WTC11 (cell line): ENCODE results near the gene TMEM231. TPM values are rescaled to one million over a fixed set of nuclear protein-coding genes. Genes with fewer than 3 reads are reported as not detected.
A peak's percentile ranks its signal among the peaks of the same experiment; 100 is the strongest.

Source experiments
- ATAC-seq: fragments of 200-7000 bp; cut with Tn5 transposase; 2 replicates; pipeline ENCODE4 v1.10.0; 2021; ENCODE audit warnings: mild to moderate bottlenecking, moderate library complexity
- CTCF ChIA-PET: fragments of 300-600 bp; sonication (Branson Sonifier 250); formaldehyde crosslinking; loops from one replicate; lab custom pipeline; 2021; ENCODE audit warnings: antibody characterized with exemption; lab: Charles Lee
- POLR2A ChIA-PET: fragments of 350-600 bp; sonication (Branson Sonifier 250); formaldehyde crosslinking; loops from one replicate; lab custom pipeline; 2021; ENCODE audit warnings: antibody characterized with exemption; lab: Charles Lee
- DNase-seq: peaks from one replicate; pipeline ENCODE4 v3.0.0; 2021; ENCODE audit warnings: low spot score
- H3K27ac Mint-ChIP-seq: 2 replicates; pipeline ENCODE4 v1.8.0; 2021; ENCODE audit warnings: mixed read lengths
- H3K27me3 Mint-ChIP-seq: 2 replicates; pipeline ENCODE4 v1.8.0; 2021; ENCODE audit warnings: low read depth, mild to moderate bottlenecking, moderate library complexity, mixed read lengths
- H3K36me3 Mint-ChIP-seq: 2 replicates; pipeline ENCODE4 v1.8.0; 2021; ENCODE audit warnings: mixed read lengths
- H3K4me1 Mint-ChIP-seq: 2 replicates; pipeline ENCODE4 v1.8.0; 2022; ENCODE audit warnings: mixed read lengths
- H3K4me3 Mint-ChIP-seq: 2 replicates; pipeline ENCODE4 v1.8.0; 2021; ENCODE audit warnings: mild to moderate bottlenecking, moderate library complexity, mixed read lengths
- H3K9me3 Mint-ChIP-seq: 2 replicates; pipeline ENCODE4 v1.8.0; 2021; ENCODE audit warnings: mixed read lengths
- ATF2 ChIP-seq: sonication (generic); formaldehyde crosslinking; IDR thresholded peaks from 2 replicates; pipeline ENCODE4 v1.8.1; 2022; ENCODE audit warnings: low read depth, missing genetic modification reagents, borderline replicate concordance
- CREM ChIP-seq: sonication (generic); formaldehyde crosslinking; IDR thresholded peaks from 2 replicates; pipeline ENCODE4 v1.8.1; 2022; ENCODE audit warnings: mild to moderate bottlenecking, missing genetic modification reagents, moderate library complexity
- FOXP1 ChIP-seq: sonication (generic); formaldehyde crosslinking; IDR thresholded peaks from 2 replicates; pipeline ENCODE4 v1.8.0; 2022; ENCODE audit warnings: missing genetic modification reagents, mild to moderate bottlenecking, moderate library complexity, borderline replicate concordance
- HMGA2 ChIP-seq: fragments of 250-450 bp; sonication (Bioruptor Pico); IDR thresholded peaks from 2 replicates; pipeline ENCODE4 v1.4.0; 2021; ENCODE audit warnings: mild to moderate bottlenecking, moderate library complexity
- IRF2 ChIP-seq: sonication (generic); formaldehyde crosslinking; IDR thresholded peaks from 2 replicates; pipeline ENCODE4 v1.8.0; 2022; ENCODE audit warnings: low read depth, missing genetic modification reagents, borderline replicate concordance
- JUN ChIP-seq: sonication (generic); formaldehyde crosslinking; IDR thresholded peaks from 2 replicates; pipeline ENCODE4 v1.8.0; 2023; ENCODE audit warnings: mild to moderate bottlenecking, missing genetic modification reagents
- MAX ChIP-seq: sonication (generic); formaldehyde crosslinking; IDR thresholded peaks from 2 replicates; pipeline ENCODE4 v1.8.0; 2022; ENCODE audit warnings: mild to moderate bottlenecking, missing genetic modification reagents
- NFATC4 ChIP-seq: fragments of 250-450 bp; sonication (Bioruptor Pico); IDR thresholded peaks from 2 replicates; pipeline ENCODE4 v1.9.0; 2021; ENCODE audit warnings: mild to moderate bottlenecking
- NFE2L1 ChIP-seq: sonication (generic); formaldehyde crosslinking; IDR thresholded peaks from 2 replicates; pipeline ENCODE4 v1.8.1; 2023; ENCODE audit warnings: missing genetic modification reagents
- NR2C2 ChIP-seq: sonication (generic); formaldehyde crosslinking; IDR thresholded peaks from 2 replicates; pipeline ENCODE4 v1.8.0; 2022; ENCODE audit warnings: mild to moderate bottlenecking, missing genetic modification reagents
- PRDM15 ChIP-seq: sonication (generic); formaldehyde crosslinking; IDR thresholded peaks from 2 replicates; pipeline ENCODE4 v1.8.0; 2022; ENCODE audit warnings: missing genetic modification reagents
- SP1 ChIP-seq: sonication (generic); formaldehyde crosslinking; conservative IDR thresholded peaks from 2 replicates; pipeline ENCODE4 v1.8.1; 2022; ENCODE audit warnings: missing genetic modification reagents
- TEAD1 ChIP-seq: sonication (generic); formaldehyde crosslinking; IDR thresholded peaks from 2 replicates; pipeline ENCODE4 v1.8.0; 2022; ENCODE audit warnings: mild to moderate bottlenecking, missing genetic modification reagents
- TP53 ChIP-seq: sonication (generic); formaldehyde crosslinking; IDR thresholded peaks from 2 replicates; pipeline ENCODE4 v1.8.1; 2023; ENCODE audit warnings: mild to moderate bottlenecking, missing genetic modification reagents
- ZNF232 ChIP-seq: sonication (generic); formaldehyde crosslinking; IDR thresholded peaks from 2 replicates; pipeline ENCODE4 v1.8.0; 2022; ENCODE audit warnings: mild to moderate bottlenecking, missing genetic modification reagents
- ZNF512 ChIP-seq: sonication (generic); formaldehyde crosslinking; IDR thresholded peaks from 2 replicates; pipeline ENCODE4 v1.8.1; 2022; ENCODE audit warnings: missing genetic modification reagents, borderline replicate concordance
- ZNF671 ChIP-seq: fragments of 250-450 bp; sonication (Bioruptor Pico); IDR thresholded peaks from 2 replicates; pipeline ENCODE4 v1.8.0; 2021; ENCODE audit warnings: mild to moderate bottlenecking
- ZSCAN18 ChIP-seq: fragments of 250-450 bp; sonication (Bioruptor Pico); IDR thresholded peaks from 2 replicates; pipeline ENCODE4 v2.1.2; 2022; ENCODE audit warnings: mild to moderate bottlenecking, moderate library complexity
- total RNA-seq: library from RNA; stranded (reverse); gene quantifications from 3 replicates; pipeline ENCODE4 v1.2.3, GENCODE V29; 2021
- TF ChIP-seq, protein P1 (sequence below): sonication (generic); formaldehyde crosslinking; IDR thresholded peaks from 2 replicates; pipeline ENCODE4 v1.8.1; 2022; ENCODE audit warnings: mild to moderate bottlenecking, missing genetic modification reagents, moderate library complexity, borderline replicate concordance
- TF ChIP-seq, protein P2 (sequence below): fragments of 200-600 bp; IDR thresholded peaks from 2 replicates; pipeline ENCODE4 v1.8.0; 2022; ENCODE audit warnings: antibody characterized with exemption
- TF ChIP-seq, protein P3 (sequence below): sonication (generic); formaldehyde crosslinking; IDR thresholded peaks from 2 replicates; pipeline ENCODE4 v1.8.1; 2023; ENCODE audit warnings: mild to moderate bottlenecking, missing genetic modification reagents
- TF ChIP-seq, protein P4 (sequence below): sonication (generic); formaldehyde crosslinking; IDR thresholded peaks from 2 replicates; pipeline ENCODE4 v1.8.1; 2022; ENCODE audit warnings: low read depth, mild to moderate bottlenecking, moderate library complexity, missing genetic modification reagents, borderline replicate concordance

Gene TMEM231
- total RNA-seq, 1 experiment from 2014 or later, result 12.0 TPM

GRCh38 chr16:75593825-75594820, 38.1 kb upstream of the TMEM231 start:
- peaks cover 10% of the 10 kb centered on the region for H3K9me3 Mint-ChIP-seq
- peaks cover 48% of the 10 kb centered on the region for H3K4me1 Mint-ChIP-seq
- ChIA-PET POLR2A (interaction anchor here (0.6 kb wide), 1 partner anchor 138 kb away, joined by 5 read pairs; no protein-coding TSS in a partner anchor), CTCF (interaction anchor here (0.5 to 1.0 kb wide), 3 partner anchors 29 to 79 kb away, joined by 3 to 4 read pairs (median 3); partner anchors contain the start of gene ADAT1)
- DNase-seq, result peak; percentile 44
- H3K36me3 Mint-ChIP-seq, result peaks cover 18% of the 10 kb centered on the region
- H3K4me3 Mint-ChIP-seq, result peak overlapping the region; percentile 48
- peak overlapping the region; percentile 84 for H3K27ac Mint-ChIP-seq
- ATAC-seq, result peak; percentile 96
- H3K27me3 Mint-ChIP-seq, result no peaks in the 10 kb centered on the region
- TF ChIP-seq, protein P1, sequence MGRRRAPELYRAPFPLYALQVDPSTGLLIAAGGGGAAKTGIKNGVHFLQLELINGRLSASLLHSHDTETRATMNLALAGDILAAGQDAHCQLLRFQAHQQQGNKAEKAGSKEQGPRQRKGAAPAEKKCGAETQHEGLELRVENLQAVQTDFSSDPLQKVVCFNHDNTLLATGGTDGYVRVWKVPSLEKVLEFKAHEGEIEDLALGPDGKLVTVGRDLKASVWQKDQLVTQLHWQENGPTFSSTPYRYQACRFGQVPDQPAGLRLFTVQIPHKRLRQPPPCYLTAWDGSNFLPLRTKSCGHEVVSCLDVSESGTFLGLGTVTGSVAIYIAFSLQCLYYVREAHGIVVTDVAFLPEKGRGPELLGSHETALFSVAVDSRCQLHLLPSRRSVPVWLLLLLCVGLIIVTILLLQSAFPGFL (CRISPR knock-in tag), result no peak
- no peak for TF ChIP-seq ZSCAN18
- TF ChIP-seq NR2C2, result no peak
- TF ChIP-seq, protein P2, sequence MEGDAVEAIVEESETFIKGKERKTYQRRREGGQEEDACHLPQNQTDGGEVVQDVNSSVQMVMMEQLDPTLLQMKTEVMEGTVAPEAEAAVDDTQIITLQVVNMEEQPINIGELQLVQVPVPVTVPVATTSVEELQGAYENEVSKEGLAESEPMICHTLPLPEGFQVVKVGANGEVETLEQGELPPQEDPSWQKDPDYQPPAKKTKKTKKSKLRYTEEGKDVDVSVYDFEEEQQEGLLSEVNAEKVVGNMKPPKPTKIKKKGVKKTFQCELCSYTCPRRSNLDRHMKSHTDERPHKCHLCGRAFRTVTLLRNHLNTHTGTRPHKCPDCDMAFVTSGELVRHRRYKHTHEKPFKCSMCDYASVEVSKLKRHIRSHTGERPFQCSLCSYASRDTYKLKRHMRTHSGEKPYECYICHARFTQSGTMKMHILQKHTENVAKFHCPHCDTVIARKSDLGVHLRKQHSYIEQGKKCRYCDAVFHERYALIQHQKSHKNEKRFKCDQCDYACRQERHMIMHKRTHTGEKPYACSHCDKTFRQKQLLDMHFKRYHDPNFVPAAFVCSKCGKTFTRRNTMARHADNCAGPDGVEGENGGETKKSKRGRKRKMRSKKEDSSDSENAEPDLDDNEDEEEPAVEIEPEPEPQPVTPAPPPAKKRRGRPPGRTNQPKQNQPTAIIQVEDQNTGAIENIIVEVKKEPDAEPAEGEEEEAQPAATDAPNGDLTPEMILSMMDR, result no peak
- TF ChIP-seq ZNF232 (CRISPR knock-in tag), result no peak
- TF ChIP-seq JUN (CRISPR knock-in tag), result no peak
- TF ChIP-seq PRDM15 (CRISPR knock-in tag), result no peak
- TF ChIP-seq TP53 (CRISPR knock-in tag), result no peak
- TF ChIP-seq, protein P3, sequence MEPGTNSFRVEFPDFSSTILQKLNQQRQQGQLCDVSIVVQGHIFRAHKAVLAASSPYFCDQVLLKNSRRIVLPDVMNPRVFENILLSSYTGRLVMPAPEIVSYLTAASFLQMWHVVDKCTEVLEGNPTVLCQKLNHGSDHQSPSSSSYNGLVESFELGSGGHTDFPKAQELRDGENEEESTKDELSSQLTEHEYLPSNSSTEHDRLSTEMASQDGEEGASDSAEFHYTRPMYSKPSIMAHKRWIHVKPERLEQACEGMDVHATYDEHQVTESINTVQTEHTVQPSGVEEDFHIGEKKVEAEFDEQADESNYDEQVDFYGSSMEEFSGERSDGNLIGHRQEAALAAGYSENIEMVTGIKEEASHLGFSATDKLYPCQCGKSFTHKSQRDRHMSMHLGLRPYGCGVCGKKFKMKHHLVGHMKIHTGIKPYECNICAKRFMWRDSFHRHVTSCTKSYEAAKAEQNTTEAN, result no peak
- TF ChIP-seq, protein P4, sequence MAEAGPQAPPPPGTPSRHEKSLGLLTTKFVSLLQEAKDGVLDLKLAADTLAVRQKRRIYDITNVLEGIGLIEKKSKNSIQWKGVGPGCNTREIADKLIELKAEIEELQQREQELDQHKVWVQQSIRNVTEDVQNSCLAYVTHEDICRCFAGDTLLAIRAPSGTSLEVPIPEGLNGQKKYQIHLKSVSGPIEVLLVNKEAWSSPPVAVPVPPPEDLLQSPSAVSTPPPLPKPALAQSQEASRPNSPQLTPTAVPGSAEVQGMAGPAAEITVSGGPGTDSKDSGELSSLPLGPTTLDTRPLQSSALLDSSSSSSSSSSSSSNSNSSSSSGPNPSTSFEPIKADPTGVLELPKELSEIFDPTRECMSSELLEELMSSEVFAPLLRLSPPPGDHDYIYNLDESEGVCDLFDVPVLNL (CRISPR knock-in tag), result no peak
- TF ChIP-seq ZNF671 (CRISPR knock-in tag), result no peak
- TF ChIP-seq ZNF512 (CRISPR knock-in tag), result no peak
- no peak for TF ChIP-seq ATF2 (CRISPR knock-in tag)
- no peak for TF ChIP-seq NFATC4 (CRISPR knock-in tag)
- no peak for TF ChIP-seq FOXP1 (CRISPR knock-in tag)
- peak; percentile 56; the same call in 1 of the 2 replicates for TF ChIP-seq TEAD1
- TF ChIP-seq NFE2L1 (CRISPR knock-in tag), result 0 out of 2 replicates have a peak, but pooled peaks have one; percentile 18
- TF ChIP-seq IRF2, result no peak
- no peak for TF ChIP-seq CREM (CRISPR knock-in tag)
- TF ChIP-seq SP1, result no peak
- 0 out of 2 replicates have a peak, but pooled peaks have one; percentile 39 for TF ChIP-seq MAX (CRISPR knock-in tag)
- no peak for TF ChIP-seq HMGA2
